Skeletal muscle tissue (tissue), 4 donors: ENCODE measurements around the gene OR8S1. TPM values are rescaled to one million over a fixed set of nuclear protein-coding genes. Genes with fewer than 3 reads are reported as not detected.
"Not testable (repeated sequence)": the region's sequence is repeated elsewhere in the genome, so short reads cannot be mapped to it uniquely, and the experiment has no call there.

ENCODE experiments used
- H3K27ac ChIP-seq: one replicate; pipeline ENCODE4 v1.7.0; 2013; ENCODE audit warnings: mild to moderate bottlenecking, low read depth, low read length, inconsistent platforms
- H3K27me3 ChIP-seq, 3 donors: one replicate each; pipeline ENCODE4 v1.7.0; 2013; ENCODE audit warnings: low read length in 3 of 3; ENCODE audit not compliant: control insufficient read depth in 3 of 3, insufficient read depth in 3 of 3
- H3K36me3 ChIP-seq, 3 donors: one replicate each; pipeline ENCODE4 v1.7.0; 2013; ENCODE audit warnings: low read length in 3 of 3; ENCODE audit not compliant: control insufficient read depth in 3 of 3, insufficient read depth in 3 of 3
- H3K4me1 ChIP-seq, 3 donors: one replicate each; pipeline ENCODE4 v1.7.0; 2013; ENCODE audit warnings: low read length in 3 of 3, mild to moderate bottlenecking in 3 of 3; ENCODE audit not compliant: control insufficient read depth in 3 of 3, insufficient read depth in 3 of 3
- H3K4me3 ChIP-seq, 3 donors: one replicate each; pipeline ENCODE4 v1.7.0; 2013; ENCODE audit warnings: low read length in 3 of 3
- H3K9ac ChIP-seq, 3 donors: one replicate each; pipeline ENCODE4 v1.7.0; 2013; ENCODE audit warnings: low read length in 3 of 3, mild to moderate bottlenecking in 3 of 3, moderate library complexity in 2 of 3, low read depth in 1 of 3
- H3K9me3 ChIP-seq, 3 donors: one replicate each; pipeline ENCODE4 v1.7.0; 2013; ENCODE audit warnings: low read length in 3 of 3; ENCODE audit not compliant: control insufficient read depth in 3 of 3
- total RNA-seq: library from RNA; depleted of rRNA; stranded (reverse); fragments of >200 nt; gene quantifications from one replicate; pipeline ENCODE4 v1.2.3, GENCODE V29; 2014
- donor health status: Osteomylitis.

The OR8S1 gene
- total RNA-seq, 1 donor from 2014 or later: not detected

DNA sequence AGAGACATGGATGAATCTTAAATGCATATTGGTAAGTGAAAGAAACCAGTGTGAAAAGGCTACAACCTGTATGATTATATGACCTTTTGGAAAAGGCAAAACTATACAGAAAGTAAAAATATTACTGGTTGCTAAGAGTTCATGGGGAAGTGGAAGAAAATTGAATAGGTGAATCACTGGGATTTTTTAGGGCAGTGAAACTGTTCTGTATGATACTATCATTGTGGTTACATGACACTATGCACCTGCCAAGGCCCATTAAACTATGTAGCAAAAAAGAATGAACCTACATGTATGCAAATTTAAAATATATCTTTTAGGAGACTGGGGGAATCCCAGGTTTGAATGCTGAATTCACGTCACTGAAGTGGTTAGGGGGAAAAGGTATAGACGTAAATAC, 12.6 kb upstream of the OR8S1 start:
- Histone ChIP-seq H3K9ac (no peak overlapping the region), H3K4me1 (no peaks in the 10 kb centered on the region), H3K27me3 (no peaks in the 10 kb centered on the region), H3K27ac (no peak overlapping the region), H3K36me3 (no peaks in the 10 kb centered on the region), H3K9me3 (no peaks in the 10 kb centered on the region), H3K4me3 (no peak overlapping the region)

- Histone ChIP-seq H3K36me3 (no peaks in the 10 kb centered on the region), H3K4me1 (no peaks in the 10 kb centered on the region), H3K27ac (no peak overlapping the region), H3K4me3 (no peak overlapping the region), H3K9me3 (no peaks in the 10 kb centered on the region), H3K9ac (no peak overlapping the region), H3K27me3 (no peaks in the 10 kb centered on the region)
Observed at GRCh38 chr12:48514728-48515127, 10.7 kb upstream of the OR8S1 start.

GRCh38 chr12:48520381-48520780, 5.1 kb upstream of the OR8S1 start:
- not testable (repeated sequence) for H3K9me3 ChIP-seq, H3K9ac ChIP-seq, H3K4me1 ChIP-seq, H3K36me3 ChIP-seq, H3K27ac ChIP-seq, H3K27me3 ChIP-seq, H3K4me3 ChIP-seq

GRCh38 chr12:48527891-48528670, 2.6 kb downstream of the OR8S1 start:
- Histone ChIP-seq H3K4me1 (no peaks in the 10 kb centered on the region), H3K9me3 (no peaks in the 10 kb centered on the region), H3K36me3 (no peaks in the 10 kb centered on the region), H3K27ac (no peak overlapping the region), H3K9ac (no peak overlapping the region), H3K27me3 (no peaks in the 10 kb centered on the region), H3K4me3 (no peak overlapping the region)

- Histone ChIP-seq H3K27me3 (no peaks in the 10 kb centered on the region), H3K9me3 (no peaks in the 10 kb centered on the region), H3K9ac (no peak overlapping the region), H3K4me3 (no peak overlapping the region), H3K36me3 (no peaks in the 10 kb centered on the region), H3K27ac (no peak overlapping the region), H3K4me1 (no peaks in the 10 kb centered on the region)
Observed at GRCh38 chr12:48532601-48533000, 7.2 kb downstream of the OR8S1 start.

GRCh38 chr12:48536602-48537001, 11.2 kb downstream of the OR8S1 start:
- Histone ChIP-seq H3K4me1 (no peaks in the 10 kb centered on the region), H3K4me3 (no peak overlapping the region), H3K36me3 (no peaks in the 10 kb centered on the region), H3K9me3 (no peaks in the 10 kb centered on the region), H3K27me3 (no peaks in the 10 kb centered on the region), H3K27ac (no peak overlapping the region), H3K9ac (no peak overlapping the region)

DNA sequence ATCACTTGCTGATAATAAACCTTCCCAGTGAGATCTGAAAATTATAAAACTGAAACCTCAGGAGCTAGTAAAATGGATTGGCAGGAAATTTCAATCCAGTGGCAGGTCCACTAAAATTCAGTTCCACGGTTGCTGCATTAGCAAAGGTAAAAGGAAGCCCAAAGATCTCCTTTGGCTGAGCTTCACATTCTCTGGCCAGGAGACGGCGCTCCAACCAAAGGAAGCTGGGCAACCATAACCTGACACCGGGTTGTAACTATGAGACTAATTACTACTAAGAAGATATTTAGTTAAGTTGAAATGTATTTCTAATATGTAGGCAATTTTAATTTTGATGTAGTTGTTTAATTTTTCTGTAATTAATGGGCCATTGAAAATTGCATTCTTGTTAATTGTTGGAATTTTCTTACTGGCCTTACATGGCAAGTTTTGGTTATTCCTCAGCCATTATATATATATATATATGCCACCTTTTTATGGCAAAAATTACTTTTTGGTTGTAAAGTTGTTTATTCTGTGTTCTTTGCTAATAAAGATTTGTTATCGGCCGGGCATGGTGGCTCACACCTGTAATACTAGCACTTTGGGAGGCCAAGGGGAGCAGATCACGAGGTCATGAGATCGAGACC, 17.0 kb downstream of the OR8S1 start:
- Histone ChIP-seq H3K9ac (no peak overlapping the region), H3K36me3 (no peaks in the 10 kb centered on the region), H3K4me3 (no peak overlapping the region), H3K27me3 (no peaks in the 10 kb centered on the region), H3K9me3 (no peaks in the 10 kb centered on the region), H3K4me1 (no peaks in the 10 kb centered on the region), H3K27ac (no peak overlapping the region)

GRCh38 chr12:48545833-48546469, 20.5 kb downstream of the OR8S1 start:
- Histone ChIP-seq H3K4me1 (no peaks in the 10 kb centered on the region), H3K4me3 (no peak overlapping the region), H3K9me3 (no peaks in the 10 kb centered on the region), H3K27ac (no peak overlapping the region), H3K36me3 (no peaks in the 10 kb centered on the region), H3K27me3 (no peaks in the 10 kb centered on the region), H3K9ac (no peak overlapping the region)

DNA sequence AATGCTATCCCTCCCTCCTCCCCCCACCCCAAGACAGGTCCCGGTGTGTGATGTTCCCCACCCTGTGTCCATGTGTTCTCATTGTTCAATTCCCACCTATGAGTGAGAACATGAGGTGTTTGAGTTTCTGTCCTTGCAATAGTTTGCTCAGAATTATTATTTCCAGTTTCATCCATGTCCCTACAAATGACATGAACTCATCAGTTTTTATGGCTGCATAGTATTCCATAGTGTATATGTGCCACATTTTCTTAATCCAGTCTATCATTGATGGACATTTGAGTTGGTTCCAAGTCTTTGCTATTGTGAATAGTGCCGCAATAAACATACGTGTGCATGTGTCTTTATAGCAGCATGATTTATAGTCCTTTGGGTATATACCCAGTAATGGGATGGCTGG, 21.6 kb downstream of the OR8S1 start:
- not testable (repeated sequence) for H3K4me3 ChIP-seq, H3K27ac ChIP-seq, H3K36me3 ChIP-seq, H3K9ac ChIP-seq, H3K4me1 ChIP-seq, H3K9me3 ChIP-seq, H3K27me3 ChIP-seq

DNA sequence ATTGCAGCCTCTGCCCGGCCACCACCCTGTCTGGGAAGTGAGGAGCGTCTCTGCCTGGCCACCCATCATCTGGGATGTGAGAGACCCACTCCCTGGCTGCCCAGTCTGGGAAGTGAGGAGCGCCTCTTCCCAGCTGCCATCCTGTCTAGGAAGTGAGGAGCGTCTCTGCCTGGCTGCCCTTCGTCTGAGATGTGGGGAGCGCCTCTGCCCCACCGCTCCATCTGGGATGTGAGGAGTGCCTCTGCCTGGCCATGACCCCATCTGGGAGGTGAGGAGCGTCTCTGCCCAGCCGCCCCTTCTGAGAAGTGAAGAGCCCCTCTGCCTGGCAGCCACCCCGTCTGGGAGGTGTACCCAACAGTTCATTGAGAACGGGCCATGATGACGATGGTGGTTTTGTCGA, 26.2 kb downstream of the OR8S1 start:
- not testable (repeated sequence) for H3K9ac ChIP-seq, H3K36me3 ChIP-seq, H3K9me3 ChIP-seq

More for the DNA sequence above, 26.2 kb downstream of the OR8S1 start:
- H3K4me3 ChIP-seq, H3K27me3 ChIP-seq, H3K4me1 ChIP-seq, H3K27ac ChIP-seq: not testable (repeated sequence)
